ENCODE data around the gene MRPL14.
"Not testable (repeated sequence)": the region's sequence is repeated elsewhere in the genome, so short reads cannot be mapped to it uniquely, and the experiment has no call there.

Gene MRPL14

GRCh38 chr6:44097782-44098317 lies 29.4 kb downstream of the MRPL14 start:
- DNase-seq, result no peak

- peak; percentile 66 for DNase-seq
Observed at GRCh38 chr6:44096612-44097011, 30.6 kb downstream of the MRPL14 start.

- not testable (repeated sequence) for DNase-seq
Observed at GRCh38 chr6:44095243-44095623, 32.0 kb downstream of the MRPL14 start.

GRCh38 chr6:44094403-44095242 lies 32.6 kb downstream of the MRPL14 start:
- DNase-seq, result no peak

GRCh38 chr6:44093750-44094402 lies 33.4 kb downstream of the MRPL14 start:
- DNase-seq, result no peak

- no peak for DNase-seq
Observed at GRCh38 chr6:44093066-44093465, 34.2 kb downstream of the MRPL14 start.

- DNase-seq, result no peak
Observed at GRCh38 chr6:44091981-44092884, 35.0 kb downstream of the MRPL14 start.

GRCh38 chr6:44091356-44091755 lies 35.9 kb downstream of the MRPL14 start:
- DNase-seq, result not testable (repeated sequence)

- DNase-seq, result no peak
Observed at GRCh38 chr6:44090465-44090864, 36.8 kb downstream of the MRPL14 start.

- no peak for DNase-seq
Observed at GRCh38 chr6:44088827-44089590, 38.2 kb downstream of the MRPL14 start.

- DNase-seq, result no peak
Observed at GRCh38 chr6:44087623-44088022, 39.6 kb downstream of the MRPL14 start.

- no peak for DNase-seq
Observed at GRCh38 chr6:44086931-44087574, 40.2 kb downstream of the MRPL14 start.

GRCh38 chr6:44085219-44085618 lies 42.0 kb downstream of the MRPL14 start:
- DNase-seq, result no peak

- no peak for DNase-seq
Observed at GRCh38 chr6:44084231-44085014, 42.8 kb downstream of the MRPL14 start.

GRCh38 chr6:44082872-44083321 lies 44.4 kb downstream of the MRPL14 start:
- no peak for DNase-seq

- no peak for DNase-seq
Observed at GRCh38 chr6:44081753-44082152, 45.5 kb downstream of the MRPL14 start.

GRCh38 chr6:44080561-44081521 lies 46.4 kb downstream of the MRPL14 start:
- DNase-seq, result no peak

GRCh38 chr6:44079672-44080071 lies 47.6 kb downstream of the MRPL14 start:
- DNase-seq, result no peak

All from central memory CD4-positive, alpha-beta T cell (primary cell).